ENCODE results near the gene SRSF10.
A peak's percentile ranks its signal among the peaks of the same experiment; 100 is the strongest.
"Not testable (repeated sequence)": the region's sequence is repeated elsewhere in the genome, so short reads cannot be mapped to it uniquely, and the experiment has no call there.

SRSF10 gene

DNA sequence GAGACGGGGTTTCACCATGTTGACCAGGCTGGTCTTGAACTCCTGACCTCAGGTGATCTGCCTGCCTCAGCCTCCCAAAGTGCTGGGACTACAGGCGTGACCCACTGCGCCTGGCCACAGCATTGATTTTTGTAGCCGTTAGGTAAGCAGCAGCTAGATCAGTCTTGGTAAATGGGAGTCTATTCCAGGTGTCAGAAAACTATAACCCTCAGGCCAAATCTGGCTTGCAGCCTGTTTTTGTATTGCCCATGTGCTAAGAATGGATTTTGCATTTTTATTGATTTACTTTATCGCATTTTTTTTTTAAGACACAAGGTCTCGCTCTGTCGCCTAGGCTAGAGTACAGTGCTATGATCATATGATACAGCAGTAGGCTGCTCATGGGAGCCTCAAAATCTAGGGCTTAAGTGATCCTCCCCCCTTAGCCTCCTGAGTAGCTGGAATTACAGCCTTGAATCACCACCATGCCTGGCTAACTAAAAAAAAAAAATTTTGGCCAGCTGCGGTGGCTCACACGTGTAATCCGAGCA lies 16.6 kb upstream of the SRSF10 start:
- ATAC-seq, result no peak

DNA sequence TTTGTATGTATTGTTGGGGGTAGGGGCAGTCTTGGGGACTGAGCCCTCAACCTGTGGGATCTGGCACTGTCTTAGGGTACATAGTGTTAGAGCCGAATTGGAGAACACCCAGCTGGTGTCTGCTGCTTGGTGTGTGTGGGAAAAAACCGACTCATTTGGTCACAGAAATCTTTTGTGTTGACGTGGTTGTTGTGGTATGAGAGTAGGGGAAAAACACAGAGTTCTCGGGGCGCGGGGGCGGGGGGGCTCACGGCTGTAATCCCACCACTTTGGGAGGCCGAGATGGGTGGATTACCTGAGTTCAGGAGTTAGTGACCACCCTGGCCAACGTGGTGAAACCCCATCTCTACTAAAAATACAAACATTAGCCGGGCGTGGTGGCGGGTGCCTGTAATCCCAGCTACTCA lies 15.3 kb upstream of the SRSF10 start:
- no peak for ATAC-seq

DNA sequence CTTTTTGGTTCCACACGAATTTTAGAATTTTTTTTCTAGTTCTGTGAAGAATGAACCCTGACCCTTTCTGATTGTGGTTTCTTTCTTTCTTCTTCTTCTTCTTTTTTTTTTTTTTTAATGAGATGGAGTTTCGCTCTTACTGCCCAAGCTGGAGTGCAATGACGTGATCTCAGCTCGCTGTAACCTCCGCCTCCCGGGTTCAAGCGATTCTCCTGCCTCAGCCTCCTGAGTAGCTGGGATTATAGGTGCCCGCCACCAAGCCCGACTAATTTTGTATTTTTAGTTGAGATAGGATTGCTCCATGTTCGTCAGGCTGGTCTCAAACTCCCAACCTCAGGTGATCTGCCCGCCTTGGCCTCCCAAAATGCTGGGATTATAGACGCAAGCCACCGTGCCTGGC lies 11.9 kb upstream of the SRSF10 start:
- not testable (repeated sequence) for ATAC-seq

DNA sequence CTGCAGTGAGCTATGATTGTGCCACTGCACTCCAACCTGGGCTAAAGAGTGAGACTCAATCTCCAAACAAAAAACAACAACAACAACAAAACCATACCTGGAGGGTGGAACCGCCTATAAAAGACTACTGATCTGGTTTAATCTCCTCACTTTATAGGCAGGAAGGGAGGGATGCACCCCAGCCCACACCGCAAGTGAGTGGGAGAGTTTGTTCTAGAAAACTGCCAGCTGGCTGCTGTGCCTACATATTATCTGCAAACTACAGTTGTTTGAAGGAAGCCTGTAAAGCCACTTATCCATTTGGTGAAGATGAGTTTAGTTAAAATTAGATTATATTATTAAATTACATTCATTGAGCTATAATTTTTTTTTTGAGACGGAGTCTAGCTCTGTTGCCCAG lies 9.1 kb upstream of the SRSF10 start:
- no peak for ATAC-seq

DNA sequence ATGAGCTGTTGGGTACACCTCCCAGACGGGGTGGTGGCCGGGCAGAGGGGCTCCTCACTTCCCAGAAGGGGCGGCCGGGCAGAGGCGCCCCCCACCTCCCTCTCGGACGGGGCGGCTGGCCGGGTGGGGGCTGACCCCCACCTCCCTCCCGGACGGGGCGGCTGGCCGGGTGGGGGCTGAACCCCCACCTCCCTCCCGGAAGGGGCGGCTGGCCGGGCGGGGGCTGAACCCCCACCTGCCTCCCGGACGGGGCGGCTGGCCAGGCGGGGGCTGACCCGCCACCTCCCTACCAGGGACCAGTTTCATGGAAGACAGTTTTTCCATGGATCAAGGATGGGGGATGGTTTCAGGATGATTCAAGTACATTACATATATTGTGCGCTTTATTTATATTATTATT lies 6.9 kb upstream of the SRSF10 start:
- not testable (repeated sequence) for ATAC-seq

DNA sequence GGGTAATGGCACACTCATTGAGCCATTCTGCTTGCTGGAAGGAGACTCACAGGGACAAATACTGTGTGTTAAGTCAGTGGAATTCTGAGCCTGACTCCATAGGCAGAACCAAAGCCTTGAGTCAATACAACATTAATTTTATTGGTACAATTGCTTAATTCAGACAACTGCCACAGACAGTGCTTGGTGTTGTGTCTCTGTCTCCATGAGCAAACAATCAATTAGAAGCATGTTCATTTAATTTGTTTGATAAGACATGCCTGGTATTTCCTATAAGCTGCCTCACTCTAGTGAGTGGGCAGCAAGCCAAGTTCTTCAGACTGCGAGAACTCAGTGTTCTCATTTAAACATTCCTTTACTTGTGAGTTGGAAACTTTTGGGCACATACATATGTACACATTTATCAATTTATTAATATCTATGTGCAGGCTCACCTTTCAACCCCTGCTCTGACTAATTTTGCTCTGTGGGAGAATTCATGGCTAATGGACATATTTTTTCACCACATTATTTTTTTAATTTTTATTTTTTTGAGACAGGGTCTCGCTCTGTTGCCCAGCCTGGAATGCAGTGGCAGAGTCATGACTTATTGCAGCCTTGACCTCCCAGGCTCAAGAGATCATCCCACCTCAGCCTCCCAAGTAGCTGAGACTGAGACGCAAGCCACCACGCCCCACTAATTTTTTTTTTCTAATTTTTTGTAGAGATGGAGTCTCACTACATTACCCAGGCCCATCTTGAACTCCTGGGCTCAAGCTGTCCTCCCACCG lies 4.5 kb upstream of the SRSF10 start:
- no peak for ATAC-seq

DNA sequence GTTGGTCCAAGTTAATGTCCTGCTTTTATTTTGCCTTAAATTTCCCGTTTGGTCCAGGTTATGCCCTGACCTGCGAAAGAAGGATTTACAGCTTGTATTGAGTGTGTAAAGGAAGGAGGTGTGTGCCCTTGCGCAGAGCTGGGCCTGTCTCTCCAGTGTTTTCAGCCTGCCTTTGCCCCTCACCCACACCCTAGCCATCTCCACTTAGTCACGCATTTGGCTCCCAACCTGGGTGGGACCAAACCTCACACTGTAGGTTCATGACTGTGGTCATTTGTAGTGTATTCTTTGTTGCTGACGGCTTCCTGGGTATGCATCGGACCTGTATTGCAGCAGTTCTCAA lies 572 bp upstream of the SRSF10 start:
- ATAC-seq, result peak; percentile 30 to 44

DNA sequence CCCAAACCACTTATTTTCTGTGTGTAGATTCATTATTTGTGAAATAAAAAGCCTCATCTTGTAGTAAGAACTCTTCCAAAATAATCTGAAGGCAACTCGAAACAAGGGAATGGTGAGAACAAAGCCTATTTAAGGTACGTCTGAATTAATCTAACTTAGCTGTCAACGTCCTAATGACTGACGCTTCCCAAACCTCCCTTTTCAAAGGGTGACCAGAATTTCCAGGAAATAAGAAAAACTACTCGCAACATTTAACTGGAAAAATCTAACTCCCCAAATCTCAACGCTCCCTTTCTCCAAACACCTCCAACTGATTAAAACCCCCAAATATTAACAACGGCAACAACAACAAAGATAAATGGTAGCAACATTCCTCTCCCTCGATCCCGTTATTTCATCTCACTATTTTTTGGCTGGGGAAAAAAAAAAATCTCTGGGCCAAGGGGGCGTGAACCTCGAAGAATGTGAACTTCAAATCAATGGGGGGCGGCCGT lies 693 bp downstream of the SRSF10 start:
- ATAC-seq, result no peak

DNA sequence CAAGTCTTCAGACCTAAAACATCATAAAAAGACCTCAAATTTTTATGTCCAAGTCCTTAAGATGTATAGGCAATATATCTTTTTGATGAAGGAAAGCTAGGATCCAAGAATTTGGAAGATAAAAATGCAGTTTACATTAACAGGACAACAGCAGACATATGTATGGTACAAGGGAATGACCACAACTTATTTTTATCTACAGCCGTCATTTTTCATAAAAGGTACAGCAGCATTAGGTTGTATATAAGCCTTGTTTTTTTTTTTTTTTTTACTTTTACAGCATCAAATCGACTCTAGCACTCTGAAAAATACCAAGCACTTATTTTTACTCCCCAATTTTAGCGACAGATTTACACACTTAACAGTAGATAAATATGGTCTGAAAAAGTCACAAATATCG lies 1.3 kb downstream of the SRSF10 start:
- no peak for ATAC-seq

DNA sequence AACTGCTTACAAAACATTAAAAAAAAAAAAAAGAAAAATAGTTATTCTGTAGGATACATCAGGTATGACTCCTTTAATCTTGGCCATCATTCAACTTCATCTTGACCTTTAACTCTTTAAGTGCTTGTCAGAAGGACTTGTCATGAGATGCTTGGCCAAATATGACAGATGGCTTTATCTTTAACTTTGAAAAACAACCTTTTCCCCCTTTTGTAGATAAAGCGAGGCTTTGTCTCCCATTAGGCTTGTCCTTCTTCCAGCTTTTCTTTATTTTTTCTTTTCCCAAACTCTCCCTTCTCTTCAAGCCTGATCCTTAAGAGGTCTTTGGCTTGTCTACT lies 2.3 kb downstream of the SRSF10 start:
- ATAC-seq, result no peak

DNA sequence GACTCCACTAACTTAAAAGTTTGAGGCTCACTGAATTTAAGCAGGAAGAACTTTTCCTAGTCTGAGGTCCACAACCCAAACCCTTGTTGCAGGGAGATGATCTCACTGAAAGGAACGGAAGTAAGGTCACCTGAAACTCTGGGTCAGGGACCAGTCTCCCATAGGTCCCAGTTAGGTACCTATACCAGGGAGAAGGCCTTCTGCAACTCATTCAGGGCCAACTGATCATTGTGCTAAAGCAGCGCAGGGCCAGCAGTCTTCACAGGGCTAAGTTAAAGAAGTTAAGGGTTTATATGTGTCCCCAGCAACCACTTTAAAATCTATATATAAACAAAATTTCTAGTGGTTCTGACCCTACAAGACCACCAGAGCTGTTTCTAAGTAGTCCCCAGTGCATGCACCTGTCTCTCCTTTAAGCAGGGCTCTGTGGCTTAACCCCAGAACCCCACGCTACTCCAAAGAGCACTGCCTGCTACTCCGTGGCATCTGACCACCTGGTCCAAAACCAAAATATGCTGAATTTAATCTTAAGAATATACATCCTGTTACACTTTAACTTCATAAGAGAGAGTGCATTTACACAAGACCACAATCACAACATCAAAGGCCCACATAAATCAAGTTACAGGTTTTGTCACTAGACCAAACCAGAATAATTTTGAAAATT lies 2.8 kb downstream of the SRSF10 start:
- no peak for ATAC-seq

DNA sequence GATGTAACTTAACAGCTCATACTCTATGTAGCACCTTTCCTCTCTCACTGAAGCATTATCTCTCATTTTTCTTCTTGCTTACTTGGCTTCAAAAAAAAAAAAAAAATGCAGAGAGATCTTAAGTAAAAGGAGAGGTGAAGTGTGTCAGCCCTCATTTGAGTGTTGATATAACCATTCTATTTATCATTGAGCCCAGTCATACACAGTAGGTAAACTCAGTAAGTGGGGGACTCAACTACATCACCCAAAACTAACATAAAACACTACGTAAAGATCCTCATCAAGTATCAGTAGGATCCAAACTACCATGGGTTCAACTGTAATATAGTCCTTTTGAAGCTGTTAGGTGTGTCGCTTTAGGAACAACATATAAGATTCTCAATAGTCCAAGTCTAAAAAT lies 12.3 kb downstream of the SRSF10 start:
- ATAC-seq, result no peak

DNA sequence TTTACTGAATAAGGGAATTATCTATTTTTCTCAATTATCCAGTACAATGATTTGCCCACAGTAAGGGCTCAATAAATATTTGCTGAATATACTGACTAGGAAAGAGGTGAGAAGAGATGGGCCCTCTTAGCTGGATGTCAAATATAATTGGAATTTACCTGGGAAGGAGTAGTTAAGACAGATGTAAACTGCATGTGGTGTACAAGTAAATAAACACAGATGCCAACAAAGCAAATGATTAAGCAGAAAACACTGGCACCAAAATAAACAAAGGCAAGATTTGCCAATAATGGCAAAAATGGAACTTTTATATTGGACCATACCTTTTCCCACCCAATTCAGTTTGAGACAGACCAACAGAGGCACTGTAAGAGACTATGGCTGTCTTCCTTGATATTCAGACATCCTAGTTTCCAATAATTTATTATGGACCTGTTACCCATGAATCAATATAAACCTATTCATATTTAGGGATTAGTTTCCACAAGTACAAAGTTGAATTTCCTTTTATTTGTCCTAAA lies 13.1 kb downstream of the SRSF10 start:
- no peak for ATAC-seq

DNA sequence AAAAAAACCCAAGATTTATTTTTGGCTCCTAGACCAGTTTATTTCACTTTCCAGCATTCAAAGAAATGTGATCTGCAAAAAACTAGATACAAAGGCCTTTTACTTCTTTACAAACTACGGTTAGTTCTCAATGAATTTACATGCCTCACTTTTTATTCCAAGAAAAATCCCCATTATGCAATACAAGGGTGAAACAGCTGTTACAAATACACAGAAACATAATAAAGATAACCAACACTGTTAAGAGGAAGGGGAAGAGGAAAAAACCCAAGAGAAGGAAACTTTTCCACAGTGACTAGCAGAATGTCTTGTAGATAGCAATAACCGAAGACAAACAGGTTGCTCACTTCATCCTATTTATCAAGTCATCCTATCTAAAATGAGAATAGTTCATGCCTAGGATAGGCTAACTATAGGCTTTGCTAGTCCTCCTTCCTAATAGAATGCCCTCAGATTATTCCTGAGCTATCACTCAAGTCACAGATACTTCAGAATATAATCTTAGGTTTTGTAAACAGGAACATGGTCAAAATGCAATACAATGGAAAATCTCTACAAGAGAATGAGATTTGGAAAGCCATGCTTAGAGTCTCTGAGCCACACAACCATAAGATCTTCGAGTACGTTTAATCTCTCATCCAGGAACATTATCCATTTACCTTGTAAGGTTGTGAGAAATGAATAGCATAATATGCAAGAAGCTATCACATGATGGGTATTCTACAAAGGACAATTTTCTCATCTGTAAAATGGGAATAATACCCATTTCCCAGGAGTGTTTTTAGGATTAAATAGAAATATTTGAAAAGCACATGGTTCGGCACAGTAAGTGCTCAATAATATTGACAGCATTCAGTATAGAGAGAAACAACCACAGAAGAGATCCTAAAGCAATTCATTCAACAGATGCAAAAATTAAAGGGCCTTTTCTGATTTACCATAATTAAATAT lies 15.1 kb downstream of the SRSF10 start:
- ATAC-seq, result no peak

DNA sequence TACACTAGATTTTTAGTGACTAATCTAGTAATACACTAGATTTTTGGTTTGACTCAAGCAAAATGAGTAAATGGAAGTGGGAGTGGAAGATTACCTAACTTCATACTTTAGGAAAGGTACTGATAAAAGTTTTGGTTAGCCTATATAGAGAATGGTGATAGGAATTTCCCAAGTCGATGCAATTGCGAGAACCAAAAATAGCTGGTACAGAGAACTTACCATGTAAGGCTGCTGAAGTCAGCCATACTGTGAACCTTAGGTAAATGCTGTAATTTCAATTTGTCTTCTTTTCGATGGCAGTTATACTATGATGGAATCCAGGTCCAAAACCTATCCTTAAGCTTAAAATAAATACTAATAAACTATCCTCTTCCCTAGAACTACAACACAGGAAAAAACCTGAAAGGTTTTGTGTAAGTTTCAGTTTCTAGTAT lies 15.9 kb downstream of the SRSF10 start:
- no peak for ATAC-seq

DNA sequence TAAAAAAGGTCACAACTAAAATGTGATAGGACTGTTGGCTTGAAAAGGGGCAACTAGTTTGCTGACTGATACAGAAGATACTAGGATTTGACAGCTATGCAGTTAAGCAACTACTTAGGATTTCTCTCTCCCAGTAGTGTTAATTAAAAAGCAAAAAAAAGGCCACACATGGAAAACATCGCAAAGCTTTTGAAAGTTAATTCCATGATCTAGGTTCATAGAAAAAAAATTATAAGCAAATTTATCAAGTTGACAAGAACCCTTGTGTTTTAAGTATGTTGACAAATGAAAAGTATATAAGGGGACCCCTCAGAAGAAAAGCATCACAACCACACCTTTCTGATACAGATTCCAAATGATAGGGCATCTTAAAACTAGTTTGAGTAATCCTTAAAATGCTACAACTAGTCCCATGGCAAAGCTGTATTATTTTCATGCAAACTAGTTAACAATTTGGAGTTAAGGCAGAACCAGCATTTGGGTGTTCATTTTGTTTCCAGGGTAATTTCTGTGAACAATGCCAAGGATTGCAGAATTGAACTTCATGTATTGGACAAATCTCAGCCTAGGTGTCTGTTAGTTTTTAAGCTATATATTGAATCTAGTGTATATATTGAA lies 16.4 kb downstream of the SRSF10 start:
- no peak for ATAC-seq

DNA sequence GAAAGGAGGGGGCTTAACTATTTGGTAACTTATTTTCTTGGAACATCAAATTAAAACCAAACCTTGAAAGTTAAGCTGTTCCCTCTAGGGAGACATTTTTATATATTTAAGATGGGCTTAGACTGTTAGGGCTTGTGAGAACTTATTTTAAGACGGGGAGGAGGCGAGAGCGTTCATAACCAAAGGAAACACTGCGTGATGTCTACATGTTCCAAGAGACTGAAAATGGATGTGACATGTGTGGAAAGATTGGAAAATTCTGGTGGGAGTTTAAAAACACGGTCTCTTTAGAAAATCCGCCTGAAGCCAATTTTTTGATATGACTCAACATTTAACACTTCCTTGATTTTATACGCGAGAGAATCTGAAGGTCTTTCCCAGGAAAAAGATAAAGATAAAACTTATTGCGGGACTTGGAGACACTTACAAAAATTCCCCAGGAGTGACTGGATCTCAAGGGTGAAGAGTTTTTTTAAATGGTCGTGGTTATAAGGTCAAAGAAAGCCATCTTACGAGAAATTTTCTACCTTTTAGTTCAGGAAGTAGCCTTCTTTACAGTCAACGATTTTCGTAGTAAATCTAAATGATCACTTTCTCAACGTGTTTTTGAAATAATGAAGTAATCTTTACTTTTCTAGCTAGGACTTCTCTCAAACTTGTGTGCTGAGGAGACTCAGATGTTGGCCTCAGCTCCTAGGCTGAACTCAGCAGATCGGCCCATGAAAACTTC lies 19.7 kb downstream of the SRSF10 start:
- ATAC-seq, result no peak

DNA sequence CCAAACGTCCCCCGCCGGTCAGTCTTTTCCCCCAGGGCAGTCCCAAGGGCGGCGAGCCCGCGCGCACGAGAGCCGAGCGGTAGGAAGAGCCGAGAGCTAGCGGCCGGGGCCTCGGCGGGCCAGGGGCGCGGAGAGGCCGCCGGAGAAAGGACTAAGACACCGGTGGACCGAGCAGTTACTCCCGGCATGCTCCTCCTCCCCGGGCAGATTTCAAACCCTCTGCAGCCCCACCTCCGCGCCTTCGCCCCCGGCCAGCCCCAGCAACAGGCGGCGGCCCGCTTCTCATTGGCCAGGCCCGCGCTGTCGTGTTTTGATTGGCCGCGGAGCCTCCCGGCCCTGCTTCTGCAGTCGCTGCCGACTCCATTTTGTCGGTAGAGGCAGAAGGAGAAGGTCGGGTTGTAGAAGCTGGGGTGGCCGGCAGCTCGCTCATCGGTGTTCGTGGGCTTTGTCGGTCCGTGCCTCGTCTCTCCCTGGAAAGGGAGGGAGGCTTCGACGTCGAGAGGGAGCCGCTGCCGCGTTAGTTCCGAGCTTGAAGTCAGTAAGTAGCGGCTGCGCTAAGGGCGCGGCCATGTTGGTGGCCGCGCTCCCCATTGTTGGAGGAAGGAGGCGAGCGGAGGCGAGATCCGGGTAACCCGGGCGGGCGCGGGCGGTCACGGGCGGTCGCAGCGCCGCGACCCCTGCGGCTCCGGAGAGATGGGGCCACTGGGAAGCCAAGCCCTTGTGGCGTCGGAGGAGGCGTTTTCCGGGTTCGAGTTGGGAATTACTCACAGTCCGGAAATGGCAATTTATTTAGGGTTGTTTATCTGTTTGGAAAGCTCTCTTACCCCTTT lies 20.5 kb downstream of the SRSF10 start, which contains the start of gene PNRC2:
Gene PNRC2, plus strand, starts transcription at position 368 of the 830 bp plus-strand sequence. CDS start 1,630 bp downstream, outside the sequence.
- peak; percentile 88 to 91 for ATAC-seq

DNA sequence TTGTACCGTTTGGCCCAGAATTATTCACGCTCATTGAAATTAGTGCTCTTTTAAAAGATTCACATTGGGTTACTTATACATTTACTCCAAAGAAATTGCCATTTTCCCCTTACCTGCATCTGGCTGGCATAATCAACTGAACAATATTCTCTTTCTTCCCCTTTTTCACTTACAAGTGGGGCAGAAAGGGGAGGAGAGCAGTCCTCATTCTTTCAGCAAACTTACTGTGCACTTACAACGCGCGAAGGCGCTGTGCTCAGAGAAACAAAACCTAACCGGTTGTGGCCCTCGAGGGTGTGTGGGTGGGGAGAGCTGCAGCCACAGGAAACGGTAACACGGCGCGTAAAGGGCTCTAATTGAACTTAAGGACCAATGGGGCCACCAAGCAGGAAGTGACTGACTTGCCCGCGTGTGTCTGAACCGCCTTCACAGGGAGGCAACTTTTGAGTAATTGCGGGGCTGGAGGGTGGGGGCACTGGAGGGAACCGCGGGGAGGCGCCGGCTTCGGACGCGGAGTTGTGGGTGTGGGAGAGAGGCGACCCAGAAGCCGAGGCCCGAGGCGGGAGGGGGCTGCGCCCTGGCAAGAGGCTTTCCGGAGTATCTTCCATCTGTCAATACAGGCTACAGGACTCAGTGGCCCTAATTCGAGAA lies 21.2 kb downstream of the SRSF10 start:
- peak; percentile 83 to 86 for ATAC-seq

Data from activated CD4-positive, CD25-positive, alpha-beta regulatory T cell treated with anti-CD3 and anti-CD28 coated beads, Interleukin-2, amount 50 U/mL, for 24 hours (primary cell).